Measurements from ENCODE around the gene TGFBR2.

TGFBR2 gene

DNA sequence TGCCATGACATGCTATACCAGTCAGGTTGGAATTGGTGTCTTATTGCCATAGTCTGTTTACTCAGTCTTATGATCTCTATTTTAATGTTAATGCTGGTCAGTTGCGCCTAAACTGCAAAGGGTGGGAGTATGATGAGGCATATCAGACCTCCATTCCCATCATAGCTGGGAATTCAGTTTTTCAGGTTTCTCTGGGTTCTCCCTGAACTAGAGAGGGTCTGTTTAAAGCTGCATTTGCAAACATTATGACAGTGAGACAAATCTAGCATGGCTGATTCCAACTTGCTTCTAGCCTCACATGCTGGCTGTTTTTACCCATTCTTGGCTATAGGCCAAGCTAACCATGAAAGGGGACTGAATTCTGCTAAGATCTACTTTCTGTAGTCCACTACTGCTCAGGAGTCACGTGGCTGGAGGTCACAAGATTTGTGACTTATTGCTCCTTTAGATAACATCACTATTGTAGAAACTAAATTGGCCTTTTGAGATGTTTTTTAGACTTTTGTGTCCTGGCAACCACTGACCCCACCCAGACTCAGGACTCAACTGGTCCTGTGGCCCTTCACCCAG is 96.5 kb downstream of the TGFBR2 start:
- no peak overlapping the region for H3K4me3 ChIP-seq (ENCODE audit: low read depth, low read length)
- DNase-seq (ENCODE audit: low read depth): no peak
- in situ Hi-C loops (cut with HindIII; ENCODE audit: low sequenced_read_pairs): loop anchor here (25.0 kb wide), 1 partner anchor 666 kb away; no protein-coding TSS in a partner anchor

DNA sequence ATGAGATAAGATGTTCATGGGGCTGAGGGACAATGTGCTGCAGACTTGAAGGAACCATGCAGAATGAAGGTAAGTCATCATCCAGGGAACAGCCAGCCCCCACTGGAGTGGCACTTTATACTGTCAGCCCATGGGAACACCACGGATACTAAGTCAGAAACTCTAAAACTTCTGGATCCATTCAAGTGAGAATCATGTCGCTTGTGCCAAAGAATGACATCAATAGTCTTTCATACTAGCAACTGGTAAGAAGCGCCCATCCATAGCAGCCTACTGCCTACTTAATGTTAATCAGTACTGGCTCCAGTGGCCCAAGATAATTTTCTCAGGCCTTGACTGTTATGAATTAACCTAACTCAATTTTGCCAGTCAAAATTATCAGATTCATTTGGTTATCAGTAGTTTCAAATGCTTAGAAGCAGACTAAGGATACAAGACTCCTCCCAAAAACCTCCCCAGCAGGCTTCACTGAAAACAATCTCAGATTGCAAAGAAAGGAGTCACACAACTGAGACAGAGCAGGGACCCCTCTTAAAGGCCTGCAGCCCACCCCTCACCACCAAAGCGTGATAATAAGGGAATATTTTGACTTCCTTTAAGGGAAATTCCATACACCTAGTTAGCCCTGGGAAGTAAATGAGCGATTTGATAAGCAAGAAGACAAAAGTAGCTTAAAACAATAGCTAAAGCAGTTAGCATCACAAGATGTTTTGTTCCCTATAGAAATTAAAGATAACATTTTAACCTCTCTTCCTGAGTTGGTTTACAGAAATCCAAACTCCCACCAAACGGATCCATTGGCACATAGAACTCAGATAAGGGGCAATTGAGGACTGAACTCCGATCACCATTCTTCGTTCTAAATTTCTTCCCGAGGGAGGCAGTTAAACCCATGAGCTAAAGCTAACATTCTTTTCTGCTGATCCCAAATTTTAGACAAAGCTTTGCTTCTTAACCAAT is 98.8 kb downstream of the TGFBR2 start:
- DNase-seq (ENCODE audit: low read depth): no peak
- TF ChIP-seq, protein P1, sequence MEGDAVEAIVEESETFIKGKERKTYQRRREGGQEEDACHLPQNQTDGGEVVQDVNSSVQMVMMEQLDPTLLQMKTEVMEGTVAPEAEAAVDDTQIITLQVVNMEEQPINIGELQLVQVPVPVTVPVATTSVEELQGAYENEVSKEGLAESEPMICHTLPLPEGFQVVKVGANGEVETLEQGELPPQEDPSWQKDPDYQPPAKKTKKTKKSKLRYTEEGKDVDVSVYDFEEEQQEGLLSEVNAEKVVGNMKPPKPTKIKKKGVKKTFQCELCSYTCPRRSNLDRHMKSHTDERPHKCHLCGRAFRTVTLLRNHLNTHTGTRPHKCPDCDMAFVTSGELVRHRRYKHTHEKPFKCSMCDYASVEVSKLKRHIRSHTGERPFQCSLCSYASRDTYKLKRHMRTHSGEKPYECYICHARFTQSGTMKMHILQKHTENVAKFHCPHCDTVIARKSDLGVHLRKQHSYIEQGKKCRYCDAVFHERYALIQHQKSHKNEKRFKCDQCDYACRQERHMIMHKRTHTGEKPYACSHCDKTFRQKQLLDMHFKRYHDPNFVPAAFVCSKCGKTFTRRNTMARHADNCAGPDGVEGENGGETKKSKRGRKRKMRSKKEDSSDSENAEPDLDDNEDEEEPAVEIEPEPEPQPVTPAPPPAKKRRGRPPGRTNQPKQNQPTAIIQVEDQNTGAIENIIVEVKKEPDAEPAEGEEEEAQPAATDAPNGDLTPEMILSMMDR (IDR thresholded peaks at IDR 0.05; ENCODE audit: low read depth, low read length, missing control alignments): no peak
- no peak overlapping the region for H3K4me3 ChIP-seq (ENCODE audit: low read depth, low read length)
- in situ Hi-C loops (cut with HindIII; ENCODE audit: low sequenced_read_pairs): loop anchor here (25.0 kb wide), 1 partner anchor 668 kb away; no protein-coding TSS in a partner anchor

More for the DNA sequence above, 96.5 kb downstream of the TGFBR2 start:
- TF ChIP-seq, protein P1 (IDR thresholded peaks at IDR 0.05; ENCODE audit: low read depth, low read length, missing control alignments): no peak

DNA sequence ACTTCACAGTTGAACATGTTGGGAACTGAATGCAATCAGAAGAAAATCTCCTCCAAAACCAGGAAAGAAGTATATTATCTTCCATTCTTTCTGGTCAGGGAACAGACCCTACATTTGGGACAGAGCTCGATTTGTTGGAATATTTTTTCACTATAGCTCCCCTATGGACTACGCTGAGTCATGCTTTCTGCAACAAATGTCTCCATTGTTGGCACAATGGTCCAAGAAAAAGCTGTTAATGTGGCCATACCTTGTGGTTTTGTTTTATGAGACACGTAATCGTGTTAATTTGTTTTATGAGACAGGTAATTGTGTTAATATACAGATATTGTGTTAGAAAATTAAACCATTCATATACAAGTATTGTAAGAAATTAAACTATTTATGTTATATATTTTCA is 101.4 kb downstream of the TGFBR2 start:
- TF ChIP-seq, protein P1 (IDR thresholded peaks at IDR 0.05; ENCODE audit: low read depth, low read length, missing control alignments): no peak

DNA sequence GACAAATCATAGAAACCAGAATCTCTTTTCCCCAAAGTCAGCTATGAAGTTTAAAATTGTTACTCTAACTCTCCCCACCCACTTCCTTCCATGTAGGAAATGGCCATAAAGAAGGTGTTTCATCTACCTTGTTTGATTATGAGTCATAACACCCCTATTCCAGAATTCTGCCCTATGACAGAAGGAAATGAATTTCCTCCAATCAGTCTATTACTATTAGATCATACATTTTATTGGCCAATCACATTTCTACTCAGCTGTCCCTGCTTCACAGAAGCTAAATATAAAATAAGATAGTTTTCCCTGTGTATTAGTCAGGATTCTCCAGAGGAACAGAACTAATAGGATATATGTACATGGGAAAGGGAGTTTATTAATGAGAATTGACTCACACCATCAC is 102.1 kb downstream of the TGFBR2 start:
- no peak overlapping the region for H3K4me3 ChIP-seq (ENCODE audit: low read depth, low read length)
- TF ChIP-seq, protein P1 (IDR thresholded peaks at IDR 0.05; ENCODE audit: low read depth, low read length, missing control alignments): no peak
- in situ Hi-C loops (cut with HindIII; ENCODE audit: low sequenced_read_pairs): loop anchor here (25.0 kb wide), 1 partner anchor 671 kb away; no protein-coding TSS in a partner anchor
- no peak for DNase-seq (ENCODE audit: low read depth)

More for the DNA sequence above, 101.4 kb downstream of the TGFBR2 start:
- H3K4me3 ChIP-seq (ENCODE audit: low read depth, low read length): no peak overlapping the region
- in situ Hi-C loops (cut with HindIII; ENCODE audit: low sequenced_read_pairs): loop anchor here (25.0 kb wide), 1 partner anchor 671 kb away; no protein-coding TSS in a partner anchor
- no peak for DNase-seq (ENCODE audit: low read depth)

DNA sequence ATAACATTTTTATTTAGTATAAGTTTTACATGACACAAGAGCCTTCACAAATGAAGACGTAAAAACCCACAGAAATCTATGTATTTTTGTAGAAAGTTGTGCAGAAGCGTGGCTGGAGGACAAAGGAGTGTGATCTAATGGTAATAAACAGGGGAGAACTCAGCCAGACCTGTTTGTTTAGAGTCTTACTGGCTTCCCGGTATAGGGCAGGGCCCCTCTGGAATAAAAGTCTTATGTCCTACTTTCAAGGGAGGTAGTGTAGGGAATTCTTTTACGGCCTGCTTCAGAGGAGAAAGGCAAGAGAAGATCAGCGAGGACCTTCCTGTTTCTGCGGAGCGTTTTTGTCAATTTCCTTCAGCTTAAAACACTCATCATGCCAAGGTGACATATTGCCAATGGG is 103.6 kb downstream of the TGFBR2 start:
- no peak for DNase-seq (ENCODE audit: low read depth)
- in situ Hi-C loops (cut with HindIII; ENCODE audit: low sequenced_read_pairs): loop anchor here (25.0 kb wide), 1 partner anchor 673 kb away; no protein-coding TSS in a partner anchor
- TF ChIP-seq, protein P1 (IDR thresholded peaks at IDR 0.05; ENCODE audit: low read depth, low read length, missing control alignments): no peak
- no peak overlapping the region for H3K4me3 ChIP-seq (ENCODE audit: low read depth, low read length)

DNA sequence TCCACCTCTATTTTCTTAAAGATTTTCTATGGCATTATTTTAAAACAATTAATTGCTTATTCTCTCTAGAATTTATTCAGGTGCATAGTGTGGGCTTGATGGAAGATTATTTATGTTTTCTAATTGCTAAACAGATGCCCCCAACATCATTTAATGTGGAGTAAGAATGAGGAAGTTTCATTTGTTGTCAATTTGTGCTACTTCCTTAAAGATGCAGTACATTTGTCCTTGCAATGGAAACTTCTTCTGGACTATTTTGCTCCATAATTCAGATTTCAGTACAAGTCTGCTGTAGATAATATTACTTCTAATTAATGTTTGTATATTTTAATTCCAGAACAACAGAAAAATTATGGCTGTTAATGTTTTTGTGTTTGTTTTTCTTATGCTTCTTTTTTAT is 104.8 kb downstream of the TGFBR2 start:
- in situ Hi-C loops (cut with HindIII; ENCODE audit: low sequenced_read_pairs): loop anchor here (25.0 kb wide), 1 partner anchor 674 kb away; no protein-coding TSS in a partner anchor
- no peak for DNase-seq (ENCODE audit: low read depth)
- TF ChIP-seq, protein P1 (IDR thresholded peaks at IDR 0.05; ENCODE audit: low read depth, low read length, missing control alignments): no peak
- H3K4me3 ChIP-seq (ENCODE audit: low read depth, low read length): no peak overlapping the region
